RPMI7951 (cell line): ENCODE results near the gene ITGA11. TPM values are rescaled to one million over a fixed set of nuclear protein-coding genes. Genes with fewer than 3 reads are reported as not detected.

Experiments
- DNase-seq: peaks from one replicate; pipeline ENCODE4 v3.0.0-alpha.2; 2012; ENCODE audit warnings: low read depth
- total RNA-seq: library from RNA; depleted of rRNA; stranded (reverse); fragments of >200 nt; shearing (Covaris generic); gene quantifications from 2 replicates; pipeline ENCODE4 v1.2.3, GENCODE V29; 2014

ITGA11 gene
- total RNA-seq, 1 experiment from 2014 or later, result 102 TPM

DNA sequence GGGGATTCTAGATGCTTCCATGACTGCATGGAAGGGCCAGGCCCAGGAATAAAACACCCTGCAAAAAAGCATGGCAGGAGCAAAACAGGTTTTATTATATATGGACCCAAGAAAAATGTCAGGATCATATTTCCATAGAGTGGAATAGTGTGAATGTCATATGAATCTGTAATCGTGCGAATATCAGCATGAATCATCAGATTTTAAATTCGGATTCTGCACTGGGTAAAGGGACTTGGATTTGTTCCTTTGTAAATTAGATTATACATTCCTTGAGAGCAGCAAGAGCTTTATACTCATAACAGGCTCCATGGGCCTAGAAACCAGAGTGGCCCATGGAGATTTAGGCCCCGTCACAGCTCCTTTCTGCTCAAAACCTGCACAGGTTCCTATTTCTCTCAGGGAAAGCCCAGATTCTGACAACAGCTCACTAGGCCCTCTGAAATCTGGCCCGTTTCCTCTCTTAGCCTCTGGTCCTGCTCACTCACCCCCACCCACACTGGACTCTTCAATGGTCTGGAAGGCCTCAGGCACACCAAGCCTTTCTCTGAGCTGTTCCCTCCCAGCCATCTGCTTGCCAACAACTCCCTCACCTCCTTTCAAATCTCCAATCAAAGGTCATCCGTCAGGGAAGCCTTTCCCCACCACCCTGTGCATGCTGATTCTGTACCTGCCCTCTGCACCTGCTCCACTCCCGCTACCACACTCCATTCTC, 78.4 kb downstream of the ITGA11 start:
- DNase-seq, result peak; percentile 80

DNA sequence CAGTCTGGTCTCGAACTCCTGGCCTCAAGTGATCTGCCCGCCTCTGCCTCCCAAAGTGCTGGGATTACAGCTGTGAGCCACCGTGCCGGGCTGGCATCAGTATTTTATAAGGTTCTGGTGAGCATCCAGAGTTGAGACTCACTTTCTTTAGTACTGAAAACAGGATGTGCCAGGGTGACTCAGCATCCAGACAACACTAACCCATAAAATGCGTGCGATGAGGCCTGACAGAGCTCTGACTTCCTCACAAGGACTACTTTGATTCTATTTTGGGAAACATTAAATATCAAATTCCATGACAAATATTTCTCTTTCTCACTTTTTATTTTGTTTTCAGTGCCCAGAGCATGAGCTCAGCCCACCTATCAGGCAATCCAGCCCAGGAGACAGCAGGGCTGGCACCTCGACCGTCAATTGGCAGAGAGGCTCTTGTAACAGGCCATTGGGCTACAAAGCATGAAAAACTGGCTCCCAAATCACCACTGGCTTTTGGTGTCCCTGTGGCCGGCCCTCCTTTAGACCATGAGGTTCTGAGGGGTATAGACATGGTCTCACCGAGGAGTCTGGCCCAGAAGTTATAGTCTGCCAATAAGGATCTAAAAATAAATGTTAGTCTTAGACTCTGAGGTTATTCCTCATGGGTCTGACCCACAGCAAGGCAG, 79.4 kb downstream of the ITGA11 start:
- DNase-seq, result peak; percentile 99

DNA sequence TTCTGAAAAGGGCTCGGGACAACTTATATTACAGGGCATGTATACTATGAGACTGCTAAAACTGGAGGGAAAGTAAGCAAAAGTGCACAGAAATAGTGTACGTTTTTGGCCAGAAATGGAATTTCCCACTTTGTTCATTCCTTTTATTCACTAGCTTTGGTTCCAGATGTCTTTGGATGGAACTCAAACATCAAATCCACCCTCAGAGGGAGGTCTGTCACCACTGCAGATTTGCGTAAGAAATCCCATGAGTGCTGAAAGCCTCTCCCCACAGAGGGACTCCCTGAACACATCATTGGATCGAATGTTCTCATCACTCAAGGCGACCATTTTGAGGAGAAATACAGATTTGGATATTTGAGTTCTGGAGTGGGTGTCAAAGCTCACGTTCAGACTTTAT, 82.8 kb downstream of the ITGA11 start:
- peak; percentile 46 for DNase-seq

DNA sequence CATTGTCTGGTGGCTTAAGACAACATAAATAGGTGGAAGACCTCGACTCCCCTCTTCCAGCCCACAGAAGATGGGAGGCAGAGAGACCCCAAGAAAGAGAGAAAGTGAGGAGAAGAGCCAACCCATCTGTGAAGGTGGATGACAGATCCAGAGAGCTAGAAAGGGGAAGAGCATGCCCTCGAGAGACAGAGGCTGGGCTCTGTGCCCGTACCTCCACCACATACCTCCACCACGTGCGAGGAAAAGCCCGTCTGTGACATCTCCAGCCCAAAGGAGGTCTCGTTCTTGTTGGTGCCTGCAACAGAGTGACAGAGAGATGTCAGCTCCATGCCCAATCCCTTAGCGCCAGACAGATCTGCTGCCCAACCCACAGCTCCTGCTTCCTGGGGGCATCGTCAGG, 83.4 kb downstream of the ITGA11 start:
- no peak for DNase-seq

DNA sequence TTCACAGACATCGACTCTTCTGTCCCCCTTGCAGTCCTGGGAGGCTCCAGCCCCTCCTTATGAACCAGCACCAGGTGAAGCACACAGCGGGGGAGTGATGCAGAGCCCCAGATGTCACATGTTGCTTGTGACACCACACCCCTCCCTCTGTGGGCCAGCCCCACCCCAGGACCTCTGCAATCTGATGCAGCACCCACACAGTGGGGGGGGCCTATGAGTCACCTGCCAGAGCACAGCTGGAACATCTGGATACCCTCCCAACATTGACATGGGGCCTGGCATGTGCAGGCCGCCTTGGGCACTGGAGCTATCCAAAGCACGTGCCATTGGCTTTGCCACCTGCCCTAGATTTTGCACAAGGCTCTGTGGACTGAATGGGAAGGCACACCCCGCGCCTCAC, 83.9 kb downstream of the ITGA11 start:
- peak; percentile 70 for DNase-seq

DNA sequence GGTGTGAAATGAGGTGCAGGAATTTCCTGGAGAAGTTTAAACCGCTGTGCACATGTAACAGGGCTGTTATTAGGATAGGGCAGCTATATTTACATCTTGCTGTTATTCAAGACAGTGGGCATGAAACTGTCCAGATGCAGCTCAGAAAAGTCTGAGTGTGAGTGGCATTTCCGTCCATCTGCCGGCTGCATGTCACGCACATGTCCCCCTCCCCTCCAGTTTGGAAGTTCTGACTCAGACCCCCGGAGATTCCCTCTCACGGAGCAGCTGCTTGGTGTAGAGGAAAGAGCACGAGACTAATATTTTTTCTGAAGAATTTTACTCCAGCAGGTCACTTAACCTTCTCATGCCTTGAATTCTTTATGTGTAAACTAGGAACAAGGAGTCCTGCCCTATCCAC, 84.6 kb downstream of the ITGA11 start:
- DNase-seq, result peak; percentile 84

DNA sequence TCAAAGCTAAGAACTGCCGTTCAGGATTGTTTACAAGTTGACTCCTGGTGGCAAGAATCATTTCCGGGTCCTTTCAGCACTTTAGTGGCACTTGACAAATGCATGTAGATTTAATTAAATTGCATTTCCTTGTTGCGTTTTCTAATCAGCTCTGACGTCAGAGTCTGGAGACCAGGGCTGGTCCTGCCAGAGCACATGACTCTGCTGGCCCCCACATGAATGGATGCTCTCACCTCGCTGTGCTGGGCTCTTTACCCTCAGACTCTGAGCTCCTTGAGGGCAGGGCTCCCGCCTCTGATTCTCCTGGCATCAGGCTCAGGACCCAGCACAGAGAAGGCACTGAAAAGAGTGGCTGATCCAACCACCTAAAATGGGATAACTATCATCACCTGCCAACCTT, 85.0 kb downstream of the ITGA11 start:
- DNase-seq, result no peak

DNA sequence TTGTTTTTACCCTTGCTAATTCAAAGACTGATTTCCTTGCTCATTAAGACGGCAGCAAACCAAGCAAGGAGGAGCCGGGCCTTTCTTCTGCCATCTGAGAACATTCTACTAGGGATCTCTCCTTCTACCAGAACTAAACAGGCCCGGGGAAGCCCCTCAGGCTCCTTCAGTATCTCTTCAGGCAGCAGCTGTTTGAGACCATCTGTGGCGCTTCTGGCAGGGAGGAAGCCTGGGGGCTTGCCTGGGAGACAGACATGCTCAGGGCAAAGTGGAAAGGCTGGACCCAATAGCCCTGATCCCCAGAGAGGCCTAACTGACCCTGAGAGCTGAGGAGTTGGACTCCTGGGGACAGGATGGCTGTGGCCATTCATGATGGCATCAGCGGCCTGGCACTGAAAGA, 86.5 kb downstream of the ITGA11 start:
- no peak for DNase-seq

DNA sequence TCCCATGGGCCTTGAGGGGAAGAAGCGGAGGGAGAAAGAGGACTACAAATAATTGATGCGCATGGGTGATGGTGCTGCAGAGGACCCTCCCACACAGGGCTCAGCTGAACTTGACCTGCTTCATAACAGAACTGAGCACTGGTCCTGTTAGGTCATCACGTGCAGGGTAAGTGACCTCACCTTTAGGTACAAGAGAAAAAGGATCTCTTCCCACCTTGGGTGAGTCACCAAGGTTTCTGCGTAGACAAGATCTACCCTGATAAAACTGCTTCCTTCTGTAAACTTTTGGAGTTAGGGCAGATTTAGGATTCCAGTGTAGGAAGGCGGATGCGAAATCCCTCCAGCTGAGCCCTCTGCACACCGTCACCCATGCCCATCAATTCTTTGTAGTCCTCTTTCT, 87.4 kb downstream of the ITGA11 start:
- DNase-seq, result no peak

DNA sequence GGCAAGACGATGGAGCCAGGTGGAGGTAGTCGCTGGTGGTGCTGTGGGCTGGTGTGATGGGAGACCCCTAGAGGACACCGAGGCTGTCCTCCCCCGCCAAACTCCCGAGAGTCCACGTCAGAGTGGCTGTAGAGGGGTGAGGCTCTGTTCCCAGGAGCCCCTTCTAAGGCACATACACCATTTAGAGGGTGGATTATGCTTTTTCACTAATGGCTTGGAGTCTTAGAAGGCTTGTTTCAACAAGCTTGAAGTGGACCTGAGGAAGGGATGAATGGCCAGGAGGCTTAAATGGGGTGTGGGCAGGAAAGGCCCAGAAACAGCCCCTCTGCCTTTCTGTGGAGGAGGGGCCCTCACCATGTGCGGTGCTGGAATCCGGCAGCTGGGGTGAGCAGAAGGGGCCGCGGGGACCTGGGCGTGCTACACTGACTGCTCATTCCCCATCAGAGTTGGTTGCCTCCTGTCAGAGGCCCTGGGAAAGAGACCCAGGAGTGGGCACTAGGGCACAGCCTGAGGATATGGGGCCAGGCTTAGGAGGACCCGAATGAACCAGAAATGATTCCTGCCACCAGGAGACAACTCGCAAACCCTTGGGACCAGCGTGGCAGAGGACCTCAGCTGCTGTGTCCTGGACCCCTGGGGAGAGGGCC, 88.3 kb downstream of the ITGA11 start:
- DNase-seq, result no peak

DNA sequence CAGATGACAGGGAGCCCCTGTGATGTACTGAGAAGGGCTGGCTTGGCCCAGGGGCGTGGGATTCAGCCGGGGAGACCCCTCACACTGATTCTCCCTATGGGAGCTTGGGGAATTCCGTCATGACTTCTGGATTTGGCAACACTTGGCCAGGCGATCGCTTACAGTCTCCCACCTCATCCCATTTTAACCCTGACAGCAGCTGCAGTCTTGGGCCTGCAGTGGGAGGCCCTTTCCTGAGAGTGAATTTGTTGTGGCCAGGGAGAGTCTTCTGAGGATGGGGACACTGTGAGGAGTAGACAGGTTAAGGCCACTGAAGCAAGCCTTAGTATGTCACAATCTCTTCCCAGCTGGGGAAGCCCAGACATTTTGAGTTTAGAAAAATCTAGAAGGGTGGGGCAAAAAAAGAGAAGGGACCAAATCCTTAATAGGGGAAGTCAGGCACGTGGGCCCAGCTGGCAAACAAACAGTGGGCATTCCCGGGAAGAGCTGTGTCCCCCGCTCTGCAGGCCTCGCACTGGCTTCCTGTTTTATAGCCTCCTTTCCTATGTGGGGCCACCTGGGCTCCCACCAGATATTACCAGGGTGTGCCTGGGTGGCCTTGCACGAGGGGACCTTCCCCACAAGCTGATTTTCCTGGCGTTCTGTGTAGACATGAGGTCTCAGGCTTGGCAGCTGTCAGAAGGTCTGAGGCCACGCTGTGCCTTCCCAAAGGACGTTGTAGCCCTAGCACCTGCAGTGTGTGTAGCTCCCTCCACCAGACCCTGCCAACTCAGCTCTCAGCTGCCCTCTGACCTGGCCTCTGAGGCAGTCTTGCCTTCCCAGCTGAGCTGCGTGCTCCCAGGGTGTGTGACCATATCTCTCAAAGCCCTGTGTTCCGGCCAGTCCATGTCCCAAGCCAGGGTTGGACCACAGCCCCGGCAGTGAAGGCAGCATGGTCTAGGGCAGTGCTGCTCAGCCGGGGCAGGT, 89.9 kb downstream of the ITGA11 start:
- no peak for DNase-seq

DNA sequence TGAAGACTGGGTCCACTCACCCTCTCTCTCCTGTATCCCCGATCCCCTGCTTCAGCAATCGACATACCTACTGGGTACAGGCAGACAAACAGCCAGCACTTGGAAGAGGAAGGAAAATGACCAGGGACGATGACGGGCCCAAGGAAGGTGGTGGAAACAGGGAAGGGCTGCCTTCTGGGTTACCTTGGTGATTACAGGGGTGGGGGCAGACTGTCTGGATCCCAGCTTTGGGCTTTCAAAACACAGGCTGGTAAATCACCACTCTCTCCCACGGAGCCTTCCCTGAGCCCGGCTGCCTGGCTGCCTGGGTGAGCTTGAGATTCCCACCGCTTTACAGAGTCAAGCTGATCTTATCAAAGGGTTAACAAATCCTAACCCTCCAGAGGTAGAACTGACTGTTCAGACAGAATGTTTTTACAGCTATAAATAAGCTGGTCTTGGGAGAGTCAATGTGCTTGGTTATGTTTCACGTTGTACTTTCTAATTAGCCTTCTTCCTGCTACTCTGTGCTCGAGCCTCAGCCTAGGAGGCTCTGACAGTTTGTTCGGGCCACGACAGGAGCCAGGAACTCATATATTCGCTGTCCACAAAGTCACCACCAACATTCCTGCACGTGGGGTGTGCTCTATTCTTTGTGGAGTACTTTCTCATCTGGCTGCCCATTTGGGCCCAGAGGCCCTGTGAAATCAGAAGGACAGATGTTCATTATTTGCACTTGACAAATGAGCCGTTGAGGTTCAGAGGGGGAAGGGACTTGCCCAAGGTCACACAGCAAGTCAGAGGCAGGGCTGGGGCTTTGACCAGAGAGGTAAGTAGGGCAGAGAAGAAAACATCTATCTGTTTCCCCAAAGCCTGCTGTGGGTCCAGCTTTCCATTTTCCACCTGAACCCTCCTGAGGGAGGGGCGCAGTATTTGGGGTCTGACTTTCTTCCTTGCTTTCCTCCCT, 91.0 kb downstream of the ITGA11 start:
- DNase-seq, result peak; percentile 63

DNA sequence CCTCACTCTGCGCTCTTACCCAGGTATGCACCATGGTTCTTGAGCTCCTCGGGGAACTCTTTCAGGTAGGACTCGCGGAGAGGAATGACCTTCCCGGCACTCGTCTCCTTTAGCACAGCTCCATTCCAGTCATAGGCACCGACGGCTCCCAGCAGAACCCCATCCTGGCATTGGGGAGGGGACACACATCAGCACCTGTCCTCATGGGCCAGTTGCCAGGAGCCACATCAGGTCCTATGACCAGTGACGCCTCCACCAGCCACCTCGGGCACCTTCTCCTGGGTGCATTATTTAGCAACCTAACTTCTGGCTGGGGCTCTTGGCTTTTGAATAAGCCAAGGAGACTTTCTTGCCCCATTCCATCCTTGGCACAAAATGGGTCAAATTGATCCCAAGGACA, 92.5 kb downstream of the ITGA11 start:
- DNase-seq, result no peak

DNA sequence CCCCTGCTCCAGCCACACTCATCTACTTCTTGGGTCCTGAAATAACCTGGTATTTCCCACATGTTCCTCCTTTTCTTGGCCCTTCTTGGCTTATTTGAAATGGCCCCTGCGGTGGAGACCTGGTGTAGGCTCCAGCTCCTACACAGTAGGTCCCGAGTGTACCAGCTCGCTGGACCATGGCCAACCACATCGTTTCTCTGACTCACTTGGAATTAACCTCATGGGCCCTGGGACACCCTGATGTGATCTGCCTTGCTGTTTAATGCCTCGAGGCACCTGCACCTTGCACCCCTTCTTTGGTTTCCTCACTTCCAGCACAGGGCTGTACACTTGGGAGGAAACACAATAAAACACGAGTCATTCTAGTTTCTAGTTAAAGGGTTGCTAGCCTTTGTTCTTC, 94.1 kb downstream of the ITGA11 start:
- peak; percentile 83 for DNase-seq

DNA sequence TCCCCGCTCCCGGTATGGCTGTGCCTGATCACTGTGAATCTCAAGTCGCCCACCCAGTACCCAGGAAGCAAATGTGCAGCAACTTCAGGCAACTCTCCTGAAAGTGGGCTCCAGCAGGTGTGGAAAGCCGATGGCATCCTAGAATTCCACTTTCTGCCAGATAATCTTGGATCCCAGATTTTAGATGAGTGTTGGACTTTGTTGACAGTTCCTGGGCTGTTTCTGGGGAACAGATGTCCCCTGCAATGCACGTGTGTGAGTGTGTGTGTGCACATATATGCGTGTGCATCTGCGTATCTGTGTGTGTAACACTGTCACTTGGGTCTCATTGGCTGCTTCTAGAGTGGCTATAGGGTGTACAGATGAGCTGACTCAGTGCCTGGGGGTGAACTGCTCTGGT, 95.4 kb downstream of the ITGA11 start:
- DNase-seq, result no peak

DNA sequence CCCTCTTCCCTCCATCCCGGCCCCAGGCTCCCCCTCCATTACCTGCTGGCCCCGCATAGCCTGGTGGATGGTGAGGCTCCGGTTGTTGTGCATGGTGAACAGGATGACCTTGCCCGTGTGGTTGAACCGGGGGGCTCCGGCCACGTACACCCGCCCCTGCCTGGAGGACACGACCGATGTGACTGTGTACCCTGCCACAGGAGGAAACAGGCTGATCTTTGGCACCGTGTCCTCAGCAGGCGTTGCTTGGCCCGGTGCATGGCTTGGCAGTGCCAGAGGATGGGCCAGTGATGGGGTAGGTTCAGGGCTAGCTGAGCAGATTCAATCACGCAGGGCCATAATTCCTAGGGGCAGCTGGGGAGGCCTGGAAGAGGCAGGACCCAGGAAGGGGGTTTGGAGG, 96.3 kb downstream of the ITGA11 start:
- DNase-seq, result no peak

DNA sequence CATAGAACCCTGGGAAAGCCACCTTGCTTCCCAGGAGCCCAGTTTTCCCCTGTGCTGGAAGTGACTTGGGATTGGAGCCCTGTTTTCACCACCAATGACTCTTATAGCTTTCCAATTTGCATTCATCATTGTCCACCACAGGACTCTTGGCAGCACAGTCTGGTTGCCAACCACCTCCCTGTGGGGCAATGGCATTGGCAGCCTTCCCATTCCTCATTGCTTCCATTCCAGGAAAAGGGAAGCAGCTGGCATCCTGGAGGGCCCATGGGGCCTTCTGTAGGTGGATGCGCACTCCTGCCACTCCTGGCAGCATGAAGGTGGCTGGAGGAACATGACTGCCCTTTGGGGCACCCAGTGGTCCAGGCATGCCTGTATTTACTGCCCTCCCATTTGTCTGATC, 96.7 kb downstream of the ITGA11 start:
- peak; percentile 89 for DNase-seq

DNA sequence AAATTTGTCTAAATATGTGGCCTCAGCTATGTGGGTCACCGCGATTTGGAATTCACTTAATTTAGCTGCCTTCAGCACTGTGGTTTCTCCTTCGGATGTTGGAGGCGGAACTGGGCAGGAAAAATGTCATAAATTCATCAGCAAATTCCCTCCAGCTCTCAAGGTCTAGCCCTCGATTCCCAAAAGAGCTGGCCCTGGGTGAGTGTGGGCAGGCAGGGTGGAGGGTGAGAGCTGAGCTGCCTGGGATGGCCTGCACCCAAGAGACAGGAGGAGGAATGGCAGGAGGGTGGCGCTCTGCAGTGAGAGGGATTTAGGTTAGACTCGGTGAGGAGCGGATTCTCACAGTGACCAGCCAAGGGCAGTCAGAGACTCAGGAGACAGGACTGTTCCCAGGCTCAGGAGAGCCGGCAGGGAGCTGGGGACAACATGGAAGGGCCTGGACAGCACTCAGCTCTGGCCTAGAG, 97.3 kb downstream of the ITGA11 start:
- DNase-seq, result peak; percentile 95

DNA sequence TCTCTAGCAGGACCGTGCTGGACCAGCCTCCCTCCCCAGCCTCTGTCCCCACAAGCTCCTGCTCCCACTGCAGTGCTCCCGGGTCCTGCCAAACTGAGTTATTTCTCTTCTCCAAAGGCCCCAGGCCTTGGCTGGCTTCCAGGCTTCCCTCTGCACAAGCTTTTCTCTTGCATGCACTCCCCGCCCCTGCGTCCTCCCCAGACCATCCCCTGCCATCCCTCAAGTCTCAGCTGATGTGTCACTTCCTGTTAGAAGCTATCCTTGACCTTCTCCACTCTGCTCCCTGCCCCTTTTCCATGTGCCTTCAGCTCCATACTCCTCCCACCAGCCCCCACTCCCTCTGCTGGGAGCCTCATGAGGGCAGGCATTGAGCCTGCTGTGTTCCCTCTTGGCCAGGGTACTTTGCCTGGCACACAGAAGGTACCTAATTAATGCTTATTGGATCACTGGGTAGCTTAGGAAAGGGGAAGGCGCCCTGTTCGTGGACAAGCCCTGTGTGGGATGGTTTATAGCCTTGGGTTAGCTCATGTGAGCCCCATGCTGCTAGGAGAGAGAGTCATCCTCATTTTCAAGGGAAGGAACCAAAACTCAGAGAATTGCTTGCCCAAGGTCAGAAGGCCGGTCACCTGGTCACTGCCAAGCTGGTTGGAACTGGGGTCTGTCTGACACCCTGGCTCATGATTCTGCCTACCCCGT, 98.0 kb downstream of the ITGA11 start:
- peak; percentile 93 for DNase-seq

DNA sequence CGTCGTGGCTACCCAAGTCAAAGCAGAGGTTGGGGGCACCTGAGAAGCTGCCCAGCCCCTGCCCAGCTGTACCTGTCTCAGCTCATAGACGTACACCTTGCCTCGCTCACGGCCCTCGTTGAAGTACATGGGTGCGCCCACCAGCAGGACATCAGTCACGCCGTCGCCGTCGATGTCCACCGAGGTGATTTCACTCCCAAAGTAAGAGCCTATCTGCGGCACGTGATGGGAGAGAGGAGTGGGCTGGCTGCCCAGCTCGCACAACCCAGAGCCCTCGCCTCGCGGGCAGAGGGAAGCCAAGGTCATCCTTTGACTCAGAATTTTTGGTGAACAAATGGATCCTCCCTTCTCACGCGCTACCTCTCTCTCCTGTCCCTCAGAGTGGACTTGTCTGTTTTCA, 99.7 kb downstream of the ITGA11 start:
- DNase-seq, result no peak
